GM12872 (cell line): ENCODE results near the gene TACC2.

Source experiments
- TF ChIP-seq, protein P1 (sequence below): IDR thresholded peaks from 3 replicates; pipeline ENCODE4 v1.5.1; 2011; ENCODE audit warnings: low read depth, mild to moderate bottlenecking, low read length, moderate library complexity; ENCODE audit not compliant: insufficient read depth

TACC2 gene

DNA sequence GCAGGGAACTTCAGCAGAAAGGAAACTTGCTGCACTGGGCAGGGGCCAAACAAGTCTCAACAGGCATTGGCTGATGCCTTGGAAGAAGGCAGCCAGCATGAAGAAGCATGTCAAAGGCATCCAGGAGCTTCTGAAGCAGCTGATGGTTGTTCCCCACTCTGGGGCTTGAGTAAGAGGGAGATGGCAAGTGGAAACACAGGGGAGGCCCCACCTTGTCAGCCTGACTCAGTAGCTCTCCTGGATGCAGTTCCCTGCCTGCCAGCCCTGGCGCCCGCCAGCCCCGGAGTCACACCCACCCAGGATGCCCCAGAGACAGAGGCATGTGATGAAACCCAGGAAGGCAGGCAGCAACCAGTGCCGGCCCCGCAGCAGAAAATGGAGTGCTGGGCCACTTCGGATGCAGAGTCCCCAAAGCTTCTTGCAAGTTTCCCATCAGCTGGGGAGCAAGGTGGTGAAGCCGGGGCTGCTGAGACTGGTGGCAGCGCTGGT, 96.5 kb downstream of the TACC2 start:
- TF ChIP-seq, protein P1, sequence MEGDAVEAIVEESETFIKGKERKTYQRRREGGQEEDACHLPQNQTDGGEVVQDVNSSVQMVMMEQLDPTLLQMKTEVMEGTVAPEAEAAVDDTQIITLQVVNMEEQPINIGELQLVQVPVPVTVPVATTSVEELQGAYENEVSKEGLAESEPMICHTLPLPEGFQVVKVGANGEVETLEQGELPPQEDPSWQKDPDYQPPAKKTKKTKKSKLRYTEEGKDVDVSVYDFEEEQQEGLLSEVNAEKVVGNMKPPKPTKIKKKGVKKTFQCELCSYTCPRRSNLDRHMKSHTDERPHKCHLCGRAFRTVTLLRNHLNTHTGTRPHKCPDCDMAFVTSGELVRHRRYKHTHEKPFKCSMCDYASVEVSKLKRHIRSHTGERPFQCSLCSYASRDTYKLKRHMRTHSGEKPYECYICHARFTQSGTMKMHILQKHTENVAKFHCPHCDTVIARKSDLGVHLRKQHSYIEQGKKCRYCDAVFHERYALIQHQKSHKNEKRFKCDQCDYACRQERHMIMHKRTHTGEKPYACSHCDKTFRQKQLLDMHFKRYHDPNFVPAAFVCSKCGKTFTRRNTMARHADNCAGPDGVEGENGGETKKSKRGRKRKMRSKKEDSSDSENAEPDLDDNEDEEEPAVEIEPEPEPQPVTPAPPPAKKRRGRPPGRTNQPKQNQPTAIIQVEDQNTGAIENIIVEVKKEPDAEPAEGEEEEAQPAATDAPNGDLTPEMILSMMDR, result no peak

DNA sequence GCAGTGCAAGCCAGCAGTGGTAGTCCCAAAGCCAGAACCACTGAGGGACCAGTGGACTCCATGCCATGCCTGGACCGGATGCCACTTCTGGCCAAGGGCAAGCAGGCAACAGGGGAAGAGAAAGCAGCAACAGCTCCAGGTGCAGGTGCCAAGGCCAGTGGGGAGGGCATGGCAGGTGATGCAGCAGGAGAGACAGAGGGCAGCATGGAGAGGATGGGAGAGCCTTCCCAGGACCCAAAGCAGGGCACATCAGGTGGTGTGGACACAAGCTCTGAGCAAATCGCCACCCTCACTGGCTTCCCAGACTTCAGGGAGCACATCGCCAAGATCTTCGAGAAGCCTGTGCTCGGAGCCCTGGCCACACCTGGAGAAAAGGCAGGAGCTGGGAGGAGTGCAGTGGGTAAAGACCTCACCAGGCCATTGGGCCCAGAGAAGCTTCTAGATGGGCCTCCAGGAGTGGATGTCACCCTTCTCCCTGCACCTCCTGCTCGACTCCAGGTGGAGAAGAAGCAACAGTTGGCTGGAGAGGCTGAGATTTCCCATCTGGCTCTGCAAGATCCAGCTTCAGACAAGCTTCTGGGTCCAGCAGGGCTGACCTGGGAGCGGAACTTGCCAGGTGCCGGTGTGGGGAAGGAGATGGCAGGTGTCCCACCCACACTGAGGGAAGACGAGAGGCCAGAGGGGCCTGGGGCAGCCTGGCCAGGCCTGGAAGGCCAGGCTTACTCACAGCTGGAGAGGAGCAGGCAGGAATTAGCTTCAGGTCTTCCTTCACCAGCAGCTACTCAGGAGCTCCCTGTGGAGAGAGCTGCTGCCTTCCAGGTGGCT, 97.7 kb downstream of the TACC2 start:
- TF ChIP-seq, protein P1, result no peak

DNA sequence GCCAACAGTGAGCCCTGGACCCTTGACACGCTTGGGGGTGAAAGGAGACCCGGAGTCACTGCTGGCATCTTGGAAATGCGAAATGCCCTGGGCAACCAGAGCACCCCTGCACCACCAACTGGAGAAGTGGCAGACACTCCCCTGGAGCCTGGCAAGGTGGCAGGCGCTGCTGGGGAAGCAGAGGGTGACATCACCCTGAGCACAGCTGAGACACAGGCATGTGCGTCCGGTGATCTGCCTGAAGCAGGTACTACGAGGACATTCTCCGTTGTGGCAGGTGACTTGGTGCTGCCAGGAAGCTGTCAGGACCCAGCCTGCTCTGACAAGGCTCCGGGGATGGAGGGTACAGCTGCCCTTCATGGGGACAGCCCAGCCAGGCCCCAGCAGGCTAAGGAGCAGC, 98.5 kb downstream of the TACC2 start:
- TF ChIP-seq, protein P1, result no peak

DNA sequence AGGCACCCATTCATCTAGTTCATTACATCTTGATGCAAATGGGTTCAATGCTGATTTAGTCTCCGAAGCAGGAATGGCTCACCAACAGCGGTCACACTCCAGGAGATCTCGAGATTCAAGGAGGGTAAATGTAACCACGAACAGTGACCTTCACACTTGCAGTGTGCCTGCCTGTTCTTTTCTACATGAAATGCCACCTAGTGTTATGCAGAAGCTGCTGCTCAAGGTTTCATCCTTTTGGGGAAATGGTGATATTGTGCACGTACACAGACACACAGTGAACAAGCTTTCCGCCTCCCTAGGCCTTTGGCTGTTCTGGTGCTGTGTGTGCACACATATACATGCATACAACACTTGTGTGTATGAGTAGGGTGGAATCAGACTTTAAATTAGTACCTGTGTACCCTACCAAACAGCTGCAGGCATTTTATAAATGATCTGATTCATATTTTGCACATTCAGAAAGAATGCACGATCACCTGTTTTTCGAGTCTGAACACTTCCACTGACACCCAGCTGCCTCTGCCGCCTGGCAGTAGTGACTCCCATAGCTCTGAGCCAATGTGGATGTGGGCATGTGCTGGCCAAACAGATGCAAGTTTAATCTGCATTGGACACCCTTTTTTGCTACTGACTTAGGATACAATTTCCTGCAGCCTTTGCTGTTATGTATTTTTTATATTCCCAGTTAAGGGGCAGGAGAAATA, 100.5 kb downstream of the TACC2 start:
- TF ChIP-seq, protein P1, result no peak

DNA sequence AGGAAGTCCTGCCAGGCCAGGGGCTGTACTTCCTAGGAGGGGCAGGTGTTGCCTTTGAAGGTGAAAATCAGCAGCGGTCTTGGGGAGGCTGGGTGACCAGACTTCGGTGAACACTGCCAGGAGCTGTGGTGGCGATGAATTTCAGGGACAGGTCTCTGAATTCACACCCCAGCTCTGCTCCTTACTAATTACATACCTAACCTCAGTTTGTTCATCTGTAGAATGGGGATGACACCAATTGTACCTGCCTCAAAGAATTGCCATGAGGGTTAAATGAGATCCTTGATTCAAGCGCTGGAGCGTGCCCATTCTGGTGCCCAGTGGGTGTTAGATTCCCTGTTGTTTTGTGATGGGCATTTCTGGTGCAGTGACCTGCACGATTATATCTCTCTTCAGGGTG, 102.8 kb downstream of the TACC2 start:
- TF ChIP-seq, protein P1, result no peak

DNA sequence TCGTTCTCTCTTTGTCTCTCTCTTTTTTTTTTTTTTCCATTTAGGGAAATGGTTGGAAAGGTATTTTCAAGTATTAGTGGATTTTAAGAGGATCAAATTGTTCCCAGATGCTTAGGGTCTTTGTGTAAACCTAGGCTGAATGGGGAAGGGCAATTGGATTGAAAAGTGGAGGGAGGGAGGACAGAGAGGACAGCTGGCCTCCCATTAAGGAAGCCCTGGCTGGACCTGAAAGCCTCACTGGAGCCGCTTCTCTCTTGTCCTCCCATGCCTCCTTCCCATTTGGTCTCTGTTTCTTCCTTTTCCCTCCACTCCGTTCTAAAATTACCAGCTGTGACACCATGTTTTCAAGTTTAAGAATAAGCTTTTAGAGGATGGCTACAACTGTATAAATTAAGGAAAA, 104.1 kb downstream of the TACC2 start:
- TF ChIP-seq, protein P1, result no peak

DNA sequence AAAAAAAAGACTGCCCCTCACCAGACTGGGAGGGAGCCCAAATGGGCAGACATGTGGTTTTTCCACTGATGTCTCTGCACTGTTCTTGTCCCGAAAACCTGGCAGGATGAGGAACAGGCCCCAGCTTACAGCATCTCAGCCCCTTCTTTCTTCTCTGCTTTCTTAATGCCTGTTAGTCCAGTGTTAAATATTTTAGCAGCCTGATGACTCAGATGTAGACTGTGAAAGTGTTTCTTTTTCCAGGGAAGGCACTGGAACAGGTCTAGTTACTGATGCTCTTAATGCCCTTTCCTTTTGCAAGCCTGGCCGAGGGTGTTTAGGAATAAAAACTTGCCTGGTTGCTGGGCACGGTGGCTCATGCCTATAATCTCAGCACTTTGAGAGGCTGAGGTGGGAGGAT, 107.7 kb downstream of the TACC2 start:
- TF ChIP-seq, protein P1, result no peak
